PC-3 (cell line): ENCODE measurements around the gene GATA1. TPM values are rescaled to one million over a fixed set of nuclear protein-coding genes. Genes with fewer than 3 reads are reported as not detected.
"Not testable (repeated sequence)": the region's sequence is repeated elsewhere in the genome, so short reads cannot be mapped to it uniquely, and the experiment has no call there.

Experiments used
- ATAC-seq: fragments of 200-7000 bp; cut with Tn5 transposase; 2 replicates; pipeline ENCODE4 v1.9.1; 2020; ENCODE audit warnings: mild to moderate bottlenecking, moderate library complexity
- BruUV-seq: library from RNA; stranded (reverse); fragments of 400-500 nt; replicated peaks from 2 replicates; lab custom pipeline; 2021; lab: Mats Ljungman, UMichigan
- CTCF ChIA-PET: fragments of 300-600 bp; sonication (Branson Sonifier 250); formaldehyde crosslinking; loops from one replicate; lab custom pipeline; 2022; ENCODE audit warnings: antibody characterized with exemption; lab: Charles Lee
- POLR2A ChIA-PET: fragments of 300-600 bp; sonication (Branson Sonifier 250); formaldehyde crosslinking; loops from one replicate; lab custom pipeline; 2022; ENCODE audit warnings: antibody characterized with exemption; ENCODE audit not compliant: unreplicated experiment; lab: Charles Lee
- DNase-seq: peaks from one replicate; pipeline ENCODE4 v3.0.0-alpha.2; 2015
- H2AFZ ChIP-seq: fragments of 300-600 bp; sonication (generic); 2 replicates; pipeline ENCODE4 v1.6.0; 2016; ENCODE audit warnings: antibody characterized with exemption, low read length
- H3F3A ChIP-seq: fragments of 300-600 bp; sonication (generic); one replicate; pipeline ENCODE4 v1.6.0; 2017; ENCODE audit warnings: antibody characterized with exemption, low read length, control low read depth, mild to moderate bottlenecking; ENCODE audit not compliant: unreplicated experiment
- H3K27ac ChIP-seq: fragments of 300-600 bp; sonication (generic); 2 replicates; pipeline ENCODE4 v1.5.1; 2016; ENCODE audit warnings: mild to moderate bottlenecking, low read length
- H3K27me3 ChIP-seq: fragments of 300-600 bp; sonication (generic); 2 replicates; pipeline ENCODE4 v1.6.1; 2016; ENCODE audit warnings: low read length, mixed read lengths
- H3K36me3 ChIP-seq: fragments of 300-600 bp; sonication (generic); 2 replicates; pipeline ENCODE4 v1.6.1; 2016; ENCODE audit warnings: low read depth, mixed run types, low read length, mixed read lengths
- H3K4me1 ChIP-seq: fragments of 300-600 bp; sonication (generic); 2 replicates; pipeline ENCODE4 v1.5.1; 2016; ENCODE audit warnings: low read length; ENCODE audit not compliant: insufficient read depth
- H3K4me2 ChIP-seq: fragments of 300-600 bp; sonication (generic); 2 replicates; pipeline ENCODE4 v1.6.0; 2016; ENCODE audit warnings: low read length
- H3K4me3 ChIP-seq: fragments of 300-600 bp; sonication (generic); 2 replicates; pipeline ENCODE4 v1.5.1; 2016; ENCODE audit warnings: mild to moderate bottlenecking, low read length, mixed read lengths
- H3K79me2 ChIP-seq: fragments of 300-600 bp; sonication (generic); 2 replicates; pipeline ENCODE4 v1.6.1; 2017; ENCODE audit warnings: low read length, mixed read lengths
- H3K9ac ChIP-seq: fragments of 300-600 bp; sonication (generic); 2 replicates; pipeline ENCODE4 v1.6.0; 2016; ENCODE audit warnings: mild to moderate bottlenecking, low read length
- H3K9me2 ChIP-seq: fragments of 300-600 bp; sonication (generic); replicated peaks from 2 replicates; pipeline ENCODE4 v1.6.1; 2016; ENCODE audit warnings: mixed run types, low read length, mixed read lengths
- H3K9me3 ChIP-seq: fragments of 300-600 bp; sonication (generic); 2 replicates; pipeline ENCODE4 v1.6.1; 2016; ENCODE audit warnings: low read length, mixed read lengths
- H4K20me1 ChIP-seq: fragments of 300-600 bp; sonication (generic); 2 replicates; pipeline ENCODE4 v1.6.1; 2016; ENCODE audit warnings: low read length, mixed read lengths
- EZH2 ChIP-seq: fragments of 300-600 bp; sonication (generic); IDR thresholded peaks from one replicate; pipeline ENCODE4 v1.6.1; 2017; ENCODE audit warnings: antibody characterized with exemption, mild to moderate bottlenecking, low read length; ENCODE audit not compliant: unreplicated experiment
- EZH2phosphoT487 ChIP-seq: fragments of 300-600 bp; sonication (generic); IDR thresholded peaks from 2 replicates; pipeline ENCODE4 v1.6.1; 2018; ENCODE audit warnings: mild to moderate bottlenecking, antibody characterized with exemption, low read length, borderline replicate concordance
- intact Hi-C: fragments of 100-400 bp; cut with micrococcal nuclease; formaldehyde crosslinking; loops from 2 replicates; pipeline ENCODE4 v1.9.0; 2023
- total RNA-seq: library from RNA; depleted of rRNA; stranded (reverse); fragments of >200 nt; gene quantifications from 2 replicates; pipeline ENCODE4 v1.2.3, GENCODE V29; 2014
- TF ChIP-seq, protein P1 (sequence below): fragments of 300-600 bp; sonication (generic); conservative IDR thresholded peaks from 2 replicates; pipeline ENCODE4 v1.5.1; 2017; ENCODE audit warnings: antibody characterized with exemption, low read depth, mild to moderate bottlenecking, low read length

Gene GATA1
- total RNA-seq, 1 experiment from 2014 or later: not detected

- ChIA-PET POLR2A (no interaction called here), CTCF (no interaction called here)
- Histone ChIP-seq H3K4me1 (no peaks in the 10 kb centered on the region), H3K27me3 (no peaks in the 10 kb centered on the region), H3K79me2 (no peaks in the 10 kb centered on the region), H3K9me3 (no peaks in the 10 kb centered on the region), H3K9me2 (no peaks in the 10 kb centered on the region), H3K4me3 (no peak overlapping the region), H4K20me1 (no peaks in the 10 kb centered on the region), H3K36me3 (no peaks in the 10 kb centered on the region), H3F3A (no peaks in the 10 kb centered on the region), H3K9ac (no peak overlapping the region), H3K27ac (no peak overlapping the region), H3K4me2 (no peak overlapping the region), H2AFZ (no peak overlapping the region)
- no peak for TF ChIP-seq EZH2phosphoT487
- TF ChIP-seq, protein P1, sequence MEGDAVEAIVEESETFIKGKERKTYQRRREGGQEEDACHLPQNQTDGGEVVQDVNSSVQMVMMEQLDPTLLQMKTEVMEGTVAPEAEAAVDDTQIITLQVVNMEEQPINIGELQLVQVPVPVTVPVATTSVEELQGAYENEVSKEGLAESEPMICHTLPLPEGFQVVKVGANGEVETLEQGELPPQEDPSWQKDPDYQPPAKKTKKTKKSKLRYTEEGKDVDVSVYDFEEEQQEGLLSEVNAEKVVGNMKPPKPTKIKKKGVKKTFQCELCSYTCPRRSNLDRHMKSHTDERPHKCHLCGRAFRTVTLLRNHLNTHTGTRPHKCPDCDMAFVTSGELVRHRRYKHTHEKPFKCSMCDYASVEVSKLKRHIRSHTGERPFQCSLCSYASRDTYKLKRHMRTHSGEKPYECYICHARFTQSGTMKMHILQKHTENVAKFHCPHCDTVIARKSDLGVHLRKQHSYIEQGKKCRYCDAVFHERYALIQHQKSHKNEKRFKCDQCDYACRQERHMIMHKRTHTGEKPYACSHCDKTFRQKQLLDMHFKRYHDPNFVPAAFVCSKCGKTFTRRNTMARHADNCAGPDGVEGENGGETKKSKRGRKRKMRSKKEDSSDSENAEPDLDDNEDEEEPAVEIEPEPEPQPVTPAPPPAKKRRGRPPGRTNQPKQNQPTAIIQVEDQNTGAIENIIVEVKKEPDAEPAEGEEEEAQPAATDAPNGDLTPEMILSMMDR: no peak
- TF ChIP-seq EZH2: no peak
- ATAC-seq (no peak), DNase-seq (no peak)
- intact Hi-C loops: no loop called here
- BruUV-seq: no TSS peak
Measured at GRCh38 chrX:48816014-48816810, 29.8 kb downstream of the GATA1 start.

- Histone ChIP-seq H2AFZ (no peak overlapping the region), H3K4me3 (no peak overlapping the region), H3K27ac (no peak overlapping the region), H3K36me3 (no peaks in the 10 kb centered on the region), H3K9me3 (no peaks in the 10 kb centered on the region), H3K27me3 (no peaks in the 10 kb centered on the region), H3F3A (no peaks in the 10 kb centered on the region), H3K4me2 (no peak overlapping the region), H4K20me1 (no peaks in the 10 kb centered on the region), H3K4me1 (no peaks in the 10 kb centered on the region), H3K9ac (no peak overlapping the region), H3K9me2 (no peaks in the 10 kb centered on the region), H3K79me2 (no peaks in the 10 kb centered on the region)
- CTCF ChIA-PET: no interaction called here
- intact Hi-C loops: no loop called here
- BruUV-seq: no TSS peak
- POLR2A ChIA-PET: no interaction called here
- TF ChIP-seq EZH2phosphoT487 (no peak), EZH2 (no peak)
- TF ChIP-seq, protein P1: no peak
- no peak for ATAC-seq
- DNase-seq: no peak
Measured at GRCh38 chrX:48818098-48818497, 31.7 kb downstream of the GATA1 start.

GRCh38 chrX:48818866-48819265 is 32.5 kb downstream of the GATA1 start:
- Histone ChIP-seq H4K20me1 (no peaks in the 10 kb centered on the region), H3K4me2 (no peak overlapping the region), H3F3A (no peaks in the 10 kb centered on the region), H3K4me1 (no peaks in the 10 kb centered on the region), H3K9ac (no peak overlapping the region), H3K4me3 (no peak overlapping the region), H3K9me2 (no peaks in the 10 kb centered on the region), H2AFZ (no peak overlapping the region), H3K9me3 (no peaks in the 10 kb centered on the region), H3K27me3 (no peaks in the 10 kb centered on the region), H3K36me3 (no peaks in the 10 kb centered on the region), H3K27ac (no peak overlapping the region), H3K79me2 (no peaks in the 10 kb centered on the region)
- DNase-seq: no peak
- TF ChIP-seq EZH2: no peak
- no peak for TF ChIP-seq EZH2phosphoT487
- TF ChIP-seq, protein P1: no peak
- no TSS peak for BruUV-seq
- POLR2A ChIA-PET: no interaction called here
- CTCF ChIA-PET: no interaction called here
- ATAC-seq: no peak
- intact Hi-C loops: no loop called here

DNA sequence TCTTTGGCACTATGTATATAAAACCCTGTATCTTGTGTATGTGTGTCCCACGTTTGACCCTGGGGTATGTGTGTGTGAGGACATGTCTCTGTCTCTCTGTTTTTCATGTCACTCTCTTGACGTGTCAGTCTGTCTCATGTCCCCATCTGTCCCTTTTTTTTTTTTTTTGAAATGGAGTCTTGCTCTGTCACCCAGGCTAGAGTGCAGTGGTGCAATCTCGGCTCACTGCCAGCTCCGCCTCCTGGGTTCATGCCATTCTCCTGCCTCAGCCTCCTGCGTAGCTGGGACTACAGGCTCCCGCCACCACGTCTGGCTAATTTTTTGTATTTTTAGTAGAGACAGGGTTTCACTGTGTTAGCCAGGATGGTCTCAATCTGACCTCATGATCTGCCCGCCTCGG is 33.0 kb downstream of the GATA1 start:
- CTCF ChIA-PET, BruUV-seq, H3K4me2 ChIP-seq, H3K27me3 ChIP-seq, H3K4me3 ChIP-seq, H3K9ac ChIP-seq, H3K79me2 ChIP-seq, H3K9me2 ChIP-seq, H4K20me1 ChIP-seq, POLR2A ChIA-PET, intact Hi-C loops, H3K27ac ChIP-seq, H3K9me3 ChIP-seq, H3K36me3 ChIP-seq, H3K4me1 ChIP-seq, H2AFZ ChIP-seq, ATAC-seq, H3F3A ChIP-seq, DNase-seq: not testable (repeated sequence)
